Placental epithelial cell (primary cell): ENCODE data around the gene APBB3. TPM values are rescaled to one million over a fixed set of nuclear protein-coding genes. Genes with fewer than 3 reads are reported as not detected.

ENCODE experiments used
- small RNA-seq: library from RNA; depleted of rRNA; stranded (forward); fragments of <200 nt; gene quantifications from one replicate; pipeline ENCODE3, GENCODE V24; 2012
- total RNA-seq: library from RNA; depleted of rRNA; stranded (reverse); fragments of >200 nt; gene quantifications from 2 replicates; pipeline ENCODE4 v1.2.3, GENCODE V29; 2012

Gene APBB3
- 30.1 and 36.9 TPM in 2 replicates for total RNA-seq

GRCh38 chr5:140564196-140565023 is at the start of gene APBB3, which contains the start of gene SLC35A4:
Gene APBB3, minus strand, starts transcription at chr5:140564598. Its CDS starts 353 bp downstream, at chr5:140564245.
Gene SLC35A4, plus strand, starts transcription at chr5:140564828. Its CDS starts 2,342 bp downstream, at chr5:140567170.

DNA sequence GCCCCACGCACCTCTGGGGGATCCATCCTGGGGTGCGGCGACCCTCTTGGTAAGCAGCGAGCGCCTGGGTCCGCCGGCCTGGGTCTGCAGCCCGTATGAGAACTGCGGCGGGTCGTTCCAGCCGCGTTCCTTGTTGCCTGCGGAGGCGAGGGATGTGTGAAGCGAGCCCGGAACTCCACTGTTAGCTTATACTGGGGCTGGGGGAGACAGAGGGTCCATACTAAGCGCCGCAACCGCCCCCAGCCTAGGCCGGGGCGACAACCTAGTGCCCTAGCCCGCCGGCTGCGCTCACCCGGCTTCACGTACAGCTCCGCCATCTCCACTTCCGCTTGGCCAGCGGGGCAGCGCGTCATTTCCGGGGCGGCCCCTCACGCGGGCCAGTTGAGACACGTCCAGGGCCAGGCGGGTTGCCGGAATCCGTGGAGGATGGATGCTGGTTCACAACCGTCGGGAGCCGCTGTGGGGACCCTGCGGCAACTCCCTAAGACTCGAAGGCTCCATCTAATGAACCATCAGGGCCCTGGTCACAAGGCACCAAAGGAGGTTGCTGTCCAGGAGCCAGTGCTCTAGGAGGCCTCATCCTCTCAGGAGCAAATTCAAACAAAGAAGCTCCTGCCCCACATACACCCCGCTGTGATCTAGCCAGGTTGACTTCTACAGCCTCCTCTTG is 7.1 kb downstream of the APBB3 start, which contains the start of gene SRA1:
SRA1 (minus strand) TSS at position 338 of the 670 bp plus-strand sequence; CDS start at position 317, 21 bp downstream.

DNA sequence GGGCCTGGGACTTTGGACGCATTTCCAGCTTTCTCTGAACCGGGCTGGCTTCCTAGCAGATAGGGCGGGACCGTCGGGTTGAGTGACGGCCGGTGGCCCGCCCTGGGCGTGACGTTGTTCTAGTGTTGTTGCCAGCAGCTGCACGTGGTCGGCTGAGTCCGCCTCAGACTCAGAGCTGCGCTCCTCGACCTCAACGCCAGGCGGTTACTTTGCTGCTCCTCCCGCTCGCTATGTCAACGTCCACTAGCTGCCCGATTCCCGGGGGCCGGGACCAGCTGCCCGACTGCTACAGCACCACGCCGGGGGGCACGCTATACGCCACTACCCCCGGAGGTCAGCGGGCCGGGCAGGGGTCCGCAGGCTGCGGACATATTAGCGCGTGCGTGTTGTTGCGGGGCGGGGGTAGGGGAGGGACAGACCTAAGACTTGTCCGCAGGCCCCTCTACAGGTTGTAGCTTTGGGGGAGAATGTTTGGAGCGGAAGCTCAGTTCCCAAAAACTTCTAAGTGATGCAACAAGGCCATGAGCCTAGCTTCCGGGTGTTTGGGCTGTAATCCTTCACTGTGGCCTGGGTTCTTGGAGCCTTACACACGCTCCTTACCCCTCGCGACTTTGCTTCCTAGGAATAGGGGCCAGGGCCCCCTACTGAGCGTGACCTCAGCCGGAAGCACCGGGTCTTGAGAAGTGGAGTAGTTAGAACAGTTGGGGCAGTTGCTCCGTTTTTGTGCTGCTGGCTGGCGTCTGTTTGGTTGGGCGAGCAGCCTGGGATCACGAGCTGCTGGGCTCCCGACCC is 16.7 kb downstream of the APBB3 start, which contains the start of gene EIF4EBP3:
EIF4EBP3 (plus strand) TSS at position 155 of the 792 bp plus-strand sequence; CDS start at position 231, 76 bp downstream.

Small RNA genes within 50 kb of the gene (small RNA-seq; reads per million reads assigned to genes)
- gene RF00279 (not detected), gene RF00443 (not detected)

Other genes with a start within 250 kb of the APBB3 start
- gene HBEGF, start 218.0 kb downstream of the APBB3 start, total RNA-seq, result under 0.01 and 1.2 TPM in 2 replicates
- gene SLC4A9, start 204.4 kb downstream of the APBB3 start, total RNA-seq, result not detected in 2 replicates
- gene ANKHD1, start 162.8 kb downstream of the APBB3 start, total RNA-seq, result 63.0 and 76.9 TPM in 2 replicates
- 0.87 and 3.1 TPM in 2 replicates for gene EIF4EBP3, start 16.9 kb downstream of the APBB3 start, total RNA-seq
- 22.8 and 40.1 TPM in 2 replicates for gene SRA1, start 7.1 kb downstream of the APBB3 start, total RNA-seq
- 17.3 and 47.3 TPM in 2 replicates for gene SLC35A4, start 230 bp upstream of the APBB3 start, total RNA-seq
- 0.33 TPM in 1 of 2 replicates, not detected in the other for gene CD14, start 68.6 kb upstream of the APBB3 start, total RNA-seq
- 7.8 and 9.0 TPM in 2 replicates for gene TMCO6, start 74.9 kb upstream of the APBB3 start, total RNA-seq
- gene NDUFA2, start 83.0 kb upstream of the APBB3 start, total RNA-seq, result 28.8 and 44.4 TPM in 2 replicates
- 76.9 and 102 TPM in 2 replicates for gene IK, start 83.2 kb upstream of the APBB3 start, total RNA-seq
- 31.0 and 37.1 TPM in 2 replicates for gene WDR55, start 100.3 kb upstream of the APBB3 start, total RNA-seq
- gene DND1, start 109.0 kb upstream of the APBB3 start, total RNA-seq, result 0.76 and 0.79 TPM in 2 replicates
- gene HARS1, start 126.8 kb upstream of the APBB3 start, total RNA-seq, result 45.1 and 53.8 TPM in 2 replicates
- gene HARS2, start 126.9 kb upstream of the APBB3 start, total RNA-seq, result 38.0 and 47.9 TPM in 2 replicates
- 26.1 and 40.8 TPM in 2 replicates for gene ZMAT2, start 135.8 kb upstream of the APBB3 start, total RNA-seq
- gene PCDHA1, start 221.5 kb upstream of the APBB3 start, total RNA-seq, result not detected in 2 replicates
- gene PCDHA2, start 230.3 kb upstream of the APBB3 start, total RNA-seq, result under 0.01 TPM in 1 of 2 replicates, not detected in the other
- gene PCDHA3, start 236.5 kb upstream of the APBB3 start, total RNA-seq, result 0.11 and 0.39 TPM in 2 replicates
- 0.79 and 0.87 TPM in 2 replicates for gene PCDHA4, start 242.5 kb upstream of the APBB3 start, total RNA-seq